NT2/D1 (cell line): ENCODE measurements around the gene ITIH5.
A peak's percentile ranks its signal among the peaks of the same experiment; 100 is the strongest.
"Not testable (repeated sequence)": the region's sequence is repeated elsewhere in the genome, so short reads cannot be mapped to it uniquely, and the experiment has no call there.

ENCODE experiments used
- DNase-seq: peaks from one replicate; pipeline ENCODE4 v3.0.0-alpha.2; 2011; ENCODE audit warnings: low read depth, low spot score
- H3K27me3 ChIP-seq: 2 replicates; pipeline ENCODE4 v1.6.0; 2011; ENCODE audit warnings: mild to moderate bottlenecking; ENCODE audit not compliant: insufficient read length, insufficient read depth
- H3K36me3 ChIP-seq: 2 replicates; pipeline ENCODE4 v1.6.1; 2011; ENCODE audit warnings: mild to moderate bottlenecking, low read length, mixed read lengths; ENCODE audit not compliant: insufficient read depth, insufficient read length
- H3K4me1 ChIP-seq: 2 replicates; pipeline ENCODE4 v1.5.1; 2011; ENCODE audit not compliant: insufficient read depth, insufficient read length
- H3K4me3 ChIP-seq: 2 replicates; pipeline ENCODE4 v1.5.1; 2011; ENCODE audit warnings: low read depth; ENCODE audit not compliant: insufficient read length
- H3K9ac ChIP-seq: 2 replicates; pipeline ENCODE4 v1.6.0; 2011; ENCODE audit warnings: low read depth; ENCODE audit not compliant: insufficient read length
- H3K9me3 ChIP-seq: 2 replicates; pipeline ENCODE4 v1.5.1; 2011; ENCODE audit warnings: mild to moderate bottlenecking, low read length; ENCODE audit not compliant: insufficient read depth
- SUZ12 ChIP-seq: IDR thresholded peaks from 2 replicates; pipeline ENCODE4 v1.6.1; 2011; ENCODE audit not compliant: insufficient read length, insufficient read depth; ENCODE audit errors: extremely low read depth
- YY1 ChIP-seq: IDR thresholded peaks from 2 replicates; pipeline ENCODE4 v1.6.1; 2011; ENCODE audit not compliant: insufficient read length, insufficient read depth
- ZNF274 ChIP-seq: IDR thresholded peaks from 2 replicates; pipeline ENCODE4 v1.6.1; 2011; ENCODE audit warnings: mild to moderate bottlenecking, low read depth, low read length

ITIH5 gene

DNA sequence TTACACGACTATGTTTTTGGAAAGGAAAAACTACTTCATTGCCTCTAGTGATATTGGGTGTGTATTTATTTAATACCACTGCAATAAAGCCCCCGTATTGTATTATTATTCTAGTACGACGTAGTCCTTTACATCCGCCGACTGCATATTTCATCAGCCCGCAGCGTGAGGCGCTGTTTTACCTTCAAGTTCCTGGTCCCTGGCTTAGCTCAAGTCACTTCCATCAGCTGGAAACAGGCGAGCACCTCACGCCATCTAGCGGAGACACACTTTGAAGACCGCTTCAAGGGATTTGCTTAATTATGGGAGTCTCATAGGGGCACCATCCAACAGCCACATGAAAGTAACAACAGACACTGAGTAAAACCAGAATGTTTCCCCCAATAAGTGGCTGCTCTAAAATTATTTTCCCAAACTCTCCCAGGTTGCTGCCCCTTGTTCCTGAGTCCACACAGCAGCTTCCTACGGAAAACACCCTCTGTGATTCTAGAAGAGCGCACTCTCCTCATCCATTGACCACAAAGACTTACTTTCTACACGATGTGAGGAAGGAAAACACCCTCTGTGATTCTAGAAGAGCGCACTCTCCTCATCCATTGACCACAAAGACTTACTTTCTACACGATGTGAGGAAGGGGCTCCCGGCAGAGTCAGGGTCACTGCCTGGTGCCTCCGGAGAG lies 20.6 kb upstream of the ITIH5 start:
- no peaks in the 10 kb centered on the region for H3K4me1 ChIP-seq
- H3K27me3 ChIP-seq = no peaks in the 10 kb centered on the region
- no peak overlapping the region for H3K4me3 ChIP-seq
- H3K9ac ChIP-seq = no peak overlapping the region
- no peaks in the 10 kb centered on the region for H3K36me3 ChIP-seq
- TF ChIP-seq SUZ12 (no peak), ZNF274 (no peak), YY1 (no peak)
- peak; percentile 85 for DNase-seq
- peaks cover 15% of the 10 kb centered on the region; the same call in 1 of the 2 replicates for H3K9me3 ChIP-seq

DNA sequence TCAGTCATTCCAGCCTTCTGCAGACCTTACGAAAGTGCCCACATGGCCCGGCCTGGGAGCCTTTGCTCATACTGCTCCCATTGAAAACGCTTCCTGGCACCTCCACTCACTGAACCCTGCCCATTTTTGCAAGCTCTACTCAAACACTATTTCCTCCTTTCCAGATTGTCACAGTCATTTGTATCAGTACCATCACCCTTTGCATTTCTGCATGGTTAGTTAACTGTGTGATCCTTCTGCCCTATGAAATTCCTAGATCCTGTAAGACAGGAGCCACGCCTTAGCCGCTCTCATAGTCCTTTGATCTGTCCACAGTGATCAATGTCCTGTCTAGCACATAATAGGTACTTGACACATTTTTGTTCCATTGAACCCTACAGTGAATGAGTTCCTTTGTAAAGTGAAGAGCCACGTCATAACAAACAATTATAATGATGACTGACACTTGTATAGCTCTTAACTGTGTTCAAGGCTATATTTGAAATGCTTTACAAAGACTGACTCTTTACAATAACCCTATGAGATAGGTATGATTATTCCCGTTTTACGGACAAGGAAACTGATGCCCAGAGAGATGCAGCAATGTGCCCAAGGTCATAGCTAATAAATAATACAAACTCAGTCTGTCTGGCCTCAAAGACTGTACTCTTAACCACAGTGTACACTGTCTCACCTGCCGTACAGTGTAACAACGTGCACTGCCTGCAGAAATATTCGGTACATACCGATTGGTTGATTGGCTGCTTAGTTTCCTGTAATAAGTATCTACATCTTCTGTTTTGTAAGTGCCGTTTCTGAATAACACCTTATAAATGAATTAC lies 19.8 kb upstream of the ITIH5 start:
- H3K9ac ChIP-seq = no peak overlapping the region
- no peaks in the 10 kb centered on the region for H3K4me1 ChIP-seq
- H3K36me3 ChIP-seq = no peaks in the 10 kb centered on the region
- TF ChIP-seq ZNF274 = no peak
- no peak for TF ChIP-seq SUZ12
- no peak for TF ChIP-seq YY1
- peaks cover 7% of the 10 kb centered on the region; the same call in 1 of the 2 replicates for H3K9me3 ChIP-seq
- no peak overlapping the region for H3K4me3 ChIP-seq
- H3K27me3 ChIP-seq = no peaks in the 10 kb centered on the region
- DNase-seq = no peak

DNA sequence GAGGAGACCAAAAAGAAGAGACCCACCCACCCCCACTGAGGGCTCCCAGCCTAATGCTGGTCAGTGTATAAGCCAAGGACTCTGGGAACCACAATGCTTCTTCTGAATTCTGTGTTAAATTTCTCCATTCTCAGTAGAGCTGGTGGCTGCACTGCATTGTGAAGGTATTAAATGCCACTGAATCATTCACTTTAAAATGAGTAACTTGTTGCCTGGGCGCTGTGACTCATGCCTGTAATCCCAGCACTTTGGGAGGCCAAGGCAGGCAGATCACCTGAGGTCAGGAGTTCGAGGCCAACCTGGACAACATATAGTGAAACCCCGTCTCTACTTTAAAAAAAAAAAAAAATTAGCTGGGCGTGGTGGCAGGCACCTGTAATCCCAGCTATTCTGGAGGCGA lies 13.3 kb upstream of the ITIH5 start:
- H3K27me3 ChIP-seq, H3K9me3 ChIP-seq, H3K4me1 ChIP-seq, DNase-seq, H3K4me3 ChIP-seq, H3K9ac ChIP-seq, H3K36me3 ChIP-seq: not testable (repeated sequence)

DNA sequence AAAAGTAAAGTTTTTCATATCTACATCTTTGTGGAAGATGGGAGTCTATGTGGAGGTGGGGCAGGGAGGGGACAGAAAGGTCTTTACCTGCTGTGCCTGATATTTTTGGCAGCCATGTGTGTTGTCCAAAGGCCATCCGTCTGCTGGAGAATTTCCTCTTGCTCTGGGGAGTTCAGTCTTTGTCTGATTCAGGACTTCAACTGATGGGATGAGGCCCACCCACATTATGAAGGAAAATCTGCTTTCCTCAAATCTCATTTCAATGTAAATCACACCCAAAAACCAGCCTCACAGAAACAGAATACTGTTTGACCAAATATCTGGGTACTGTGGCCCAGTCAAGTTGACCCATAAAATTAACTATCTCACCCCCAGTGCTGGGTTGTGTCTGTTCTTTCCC lies 12.5 kb upstream of the ITIH5 start:
- TF ChIP-seq YY1 (no peak), ZNF274 (no peak), SUZ12 (no peak)
- no peak overlapping the region for H3K4me3 ChIP-seq

DNA sequence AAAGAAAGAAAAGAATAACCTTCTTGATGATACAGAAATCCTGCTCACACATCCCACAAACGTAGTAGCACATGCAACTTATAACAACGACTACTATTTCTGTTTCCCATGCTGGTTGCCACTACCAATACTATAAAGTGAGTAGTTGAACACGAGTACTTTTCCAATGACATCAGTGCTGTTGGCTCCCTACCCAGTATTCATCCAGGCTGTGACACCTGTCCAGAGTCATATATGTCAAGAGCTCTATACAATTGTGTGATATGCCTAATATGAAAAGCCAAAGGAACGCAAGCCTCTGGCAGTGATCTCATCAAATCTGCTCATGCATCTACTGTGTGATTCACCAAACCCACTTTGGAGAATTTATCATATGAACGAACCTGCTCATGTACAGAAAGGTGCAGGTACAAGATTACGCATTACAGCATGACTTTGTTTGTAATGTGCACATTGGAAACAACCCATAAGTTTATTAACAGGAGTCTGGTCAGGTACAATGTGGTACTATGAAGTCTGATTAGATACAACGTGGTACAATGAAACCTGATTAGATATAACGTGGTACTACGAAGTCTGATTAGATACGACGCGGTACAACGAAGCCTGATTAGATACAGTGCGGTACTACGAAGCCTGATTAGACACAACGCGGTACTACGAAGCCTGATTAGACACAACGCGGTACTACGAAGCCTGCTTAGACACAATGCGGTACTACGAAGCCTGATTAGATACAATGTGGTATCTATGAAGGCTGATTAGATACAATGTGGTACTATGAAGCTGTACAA lies 5.8 kb upstream of the ITIH5 start:
- TF ChIP-seq ZNF274 = no peak
- no peak for TF ChIP-seq SUZ12
- no peak for TF ChIP-seq YY1
- no peaks in the 10 kb centered on the region for H3K36me3 ChIP-seq
- DNase-seq = no peak
- no peak overlapping the region for H3K9ac ChIP-seq
- no peaks in the 10 kb centered on the region for H3K4me1 ChIP-seq
- H3K4me3 ChIP-seq = no peak overlapping the region
- H3K27me3 ChIP-seq = peaks cover 24% of the 10 kb centered on the region
- H3K9me3 ChIP-seq = no peaks in the 10 kb centered on the region

More for the DNA sequence above, 12.5 kb upstream of the ITIH5 start:
- Histone ChIP-seq H3K9ac (no peak overlapping the region), H3K36me3 (no peaks in the 10 kb centered on the region), H3K4me1 (no peaks in the 10 kb centered on the region), H3K27me3 (no peaks in the 10 kb centered on the region), H3K9me3 (no peaks in the 10 kb centered on the region)
- no peak for DNase-seq

DNA sequence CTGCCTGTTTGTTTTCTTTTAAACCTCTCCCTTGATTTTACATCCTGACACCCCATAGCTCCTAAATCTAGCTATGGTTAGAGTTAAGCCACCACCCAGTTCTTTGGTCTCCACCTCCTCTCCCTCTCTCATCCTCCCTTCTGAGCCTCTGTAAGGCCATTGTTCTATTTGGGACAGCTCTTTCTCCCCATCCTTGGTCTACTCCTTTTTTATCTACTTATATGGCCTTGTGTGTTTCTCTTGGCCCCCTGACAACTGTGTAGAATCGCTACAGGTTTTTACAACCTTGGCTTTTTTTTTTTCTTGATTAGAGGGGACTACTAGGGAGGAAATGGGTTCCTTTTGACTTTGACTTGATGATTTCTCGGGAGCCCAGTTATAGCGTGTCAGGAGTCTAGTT lies 3.4 kb upstream of the ITIH5 start:
- TF ChIP-seq ZNF274 (no peak), SUZ12 (no peak), YY1 (no peak)
- Histone ChIP-seq H3K9ac (no peak overlapping the region), H3K36me3 (no peaks in the 10 kb centered on the region), H3K9me3 (no peaks in the 10 kb centered on the region), H3K4me1 (no peaks in the 10 kb centered on the region), H3K4me3 (no peak overlapping the region), H3K27me3 (peaks cover 39% of the 10 kb centered on the region)
- no peak for DNase-seq
